Lung (tissue), 12 donors: ENCODE measurements around the gene DEFB123. TPM values are rescaled to one million over a fixed set of nuclear protein-coding genes. Genes with fewer than 3 reads are reported as not detected.
A peak's percentile ranks its signal among the peaks of the same experiment; 100 is the strongest.

Experiments used
- ATAC-seq: fragments of 200-7000 bp; cut with Tn5 transposase; one replicate; pipeline ENCODE4 v1.9.1; 2020; ENCODE audit warnings: moderate number of reproducible peaks; ENCODE audit not compliant: insufficient read depth, low FRiP score
- DNase-seq, 3 donors: peaks; one replicate each; pipeline ENCODE4 v3.0.0-alpha.2; 2013 to 2017
- H3K27ac ChIP-seq, 2 donors: one replicate each; pipeline ENCODE4 v1.5.1; 2013; ENCODE audit warnings: mild to moderate bottlenecking in 2 of 2, moderate library complexity in 2 of 2, control low read depth in 1 of 2, inconsistent platforms in 1 of 2, low read depth in 1 of 2, low read length in 1 of 2
- H3K27me3 ChIP-seq, 3 donors: one replicate each; pipeline ENCODE4 v1.5.1; 2013; ENCODE audit warnings: low read length in 2 of 3; ENCODE audit not compliant: control insufficient read depth in 3 of 3, insufficient read depth in 3 of 3
- H3K36me3 ChIP-seq, 4 donors: one replicate each; pipeline ENCODE4 v1.5.1; 2013; ENCODE audit warnings: low read length in 4 of 4, mild to moderate bottlenecking in 1 of 4, moderate library complexity in 1 of 4; ENCODE audit not compliant: control insufficient read depth in 4 of 4, insufficient read depth in 4 of 4
- H3K4me1 ChIP-seq, 5 donors: one replicate each; pipeline ENCODE4 v1.5.1; 2013; ENCODE audit warnings: low read length in 5 of 5, mild to moderate bottlenecking in 2 of 5, moderate library complexity in 1 of 5; ENCODE audit not compliant: control insufficient read depth in 5 of 5, insufficient read depth in 5 of 5
- H3K4me3 ChIP-seq: one replicate; pipeline ENCODE4 v1.5.1; 2013; ENCODE audit warnings: mild to moderate bottlenecking, control low read depth, moderate library complexity
- H3K9ac ChIP-seq, 2 donors: one replicate each; pipeline ENCODE4 v1.5.1; 2013; ENCODE audit warnings: low read length in 2 of 2, control low read depth in 1 of 2; ENCODE audit not compliant: insufficient read depth in 1 of 2
- H3K9me3 ChIP-seq, 4 donors: one replicate each; pipeline ENCODE4 v1.5.1; 2013; ENCODE audit warnings: low read length in 3 of 4, mild to moderate bottlenecking in 1 of 4, moderate library complexity in 1 of 4; ENCODE audit not compliant: control insufficient read depth in 4 of 4, insufficient read depth in 3 of 4
- CTCF ChIP-seq: IDR thresholded peaks from 2 replicates; pipeline ENCODE4 v1.5.1; 2012; ENCODE audit warnings: mild to moderate bottlenecking; ENCODE audit errors: control extremely low read depth, extremely low read depth
- WGBS, 2 donors: extraction: QIAGEN DNeasy Blood & Tissue Kit; methylation state at CpG; one replicate each; pipeline ENCODE4 v1.1.7; 2013; 5-methylcytosine and 5-hydroxymethylcytosine counted together
- polyA plus RNA-seq, 2 donors: library from polyadenylated mRNA; stranded (reverse); fragments of 200-250 nt; gene quantifications; one replicate each; pipeline ENCODE4 v1.2.1, GENCODE V29; 2013
- total RNA-seq, 2 donors: library from RNA; depleted of rRNA in 1 of 2; stranded (reverse); fragments of >200 nt in 1 of 2; gene quantifications; one replicate each; pipeline ENCODE4 v1.2.1, GENCODE V29; 2014 to 2021
- donor health status: control.
- donor health status: control.
- donor health status: Bipolar disorder and iron deficiency.
- donor health status: healthy.
- donor health status: DM: yes; HTN: yes; CAD: no.

DEFB123 gene
- total and polyA plus RNA-seq, 4 donors: not detected

DNA sequence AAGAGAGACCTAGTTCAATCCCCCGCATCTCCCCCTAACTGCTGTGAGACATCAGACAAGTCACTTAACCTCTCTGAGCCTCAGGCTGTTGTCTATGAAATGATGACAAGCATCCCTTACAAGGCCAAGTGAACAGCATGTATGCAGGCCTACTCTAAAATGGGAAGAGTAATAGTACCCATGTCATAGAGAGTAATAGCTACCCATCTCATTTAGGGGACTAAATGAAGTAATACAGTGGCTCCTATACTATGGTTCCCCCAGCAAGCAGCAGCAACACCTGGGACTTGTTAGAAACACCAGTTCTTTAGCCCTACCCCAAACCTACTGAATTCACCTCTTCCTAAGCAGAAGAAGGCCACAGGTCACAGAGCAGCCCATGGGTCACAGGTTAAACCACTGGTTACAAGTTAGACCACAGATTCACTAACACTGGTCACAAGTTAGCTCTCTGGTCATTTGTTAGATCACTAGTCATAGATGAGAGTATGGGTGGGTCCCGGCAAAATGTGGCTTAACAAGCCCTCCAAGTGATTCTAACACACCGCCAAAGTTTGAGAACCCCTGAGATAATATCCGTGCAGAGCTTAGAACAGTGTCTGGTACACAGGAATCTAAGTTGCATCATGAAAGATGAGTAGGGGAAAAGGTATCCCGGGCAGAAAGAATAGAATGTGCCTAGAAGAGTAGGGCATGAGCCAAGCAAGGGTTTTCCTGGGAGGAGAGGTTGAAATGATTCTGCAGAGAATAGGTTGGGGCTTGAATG is 33.1 kb downstream of the DEFB123 start:
- DNase-seq (no peak), ATAC-seq (no peak)
- Histone ChIP-seq H3K27me3 (peaks cover 0 to 10% (median 0%) of the 10 kb centered on the region in 3 donors), H3K36me3 (no peaks in the 10 kb centered on the region), H3K4me1 (peaks cover 0 to 16% (median 3%) of the 10 kb centered on the region in 5 donors), H3K4me3 (no peak overlapping the region), H3K9ac (no peak overlapping the region), H3K27ac (no peak overlapping the region), H3K9me3 (peaks cover 0 to 4% (median 0%) of the 10 kb centered on the region in 4 donors)
- no peak for TF ChIP-seq CTCF
- 77 to 87% methylated on average over 5 of the region's 5 CpGs for WGBS, 2 donors

GRCh38 chr20:31474097-31474436 is 33.6 kb downstream of the DEFB123 start:
- Histone ChIP-seq H3K4me3 (no peak overlapping the region), H3K27ac (no peak overlapping the region), H3K9ac (no peak overlapping the region), H3K27me3 (peaks cover 0 to 10% (median 0%) of the 10 kb centered on the region in 3 donors), H3K9me3 (peaks cover 0 to 4% (median 0%) of the 10 kb centered on the region in 4 donors), H3K4me1 (peaks cover 0 to 16% (median 3%) of the 10 kb centered on the region in 5 donors), H3K36me3 (no peaks in the 10 kb centered on the region)
- no peak for TF ChIP-seq CTCF
- 58 to 70% methylated on average over 2 of the region's 2 CpGs for WGBS, 2 donors
- ATAC-seq: no peak
- no peak for DNase-seq

DNA sequence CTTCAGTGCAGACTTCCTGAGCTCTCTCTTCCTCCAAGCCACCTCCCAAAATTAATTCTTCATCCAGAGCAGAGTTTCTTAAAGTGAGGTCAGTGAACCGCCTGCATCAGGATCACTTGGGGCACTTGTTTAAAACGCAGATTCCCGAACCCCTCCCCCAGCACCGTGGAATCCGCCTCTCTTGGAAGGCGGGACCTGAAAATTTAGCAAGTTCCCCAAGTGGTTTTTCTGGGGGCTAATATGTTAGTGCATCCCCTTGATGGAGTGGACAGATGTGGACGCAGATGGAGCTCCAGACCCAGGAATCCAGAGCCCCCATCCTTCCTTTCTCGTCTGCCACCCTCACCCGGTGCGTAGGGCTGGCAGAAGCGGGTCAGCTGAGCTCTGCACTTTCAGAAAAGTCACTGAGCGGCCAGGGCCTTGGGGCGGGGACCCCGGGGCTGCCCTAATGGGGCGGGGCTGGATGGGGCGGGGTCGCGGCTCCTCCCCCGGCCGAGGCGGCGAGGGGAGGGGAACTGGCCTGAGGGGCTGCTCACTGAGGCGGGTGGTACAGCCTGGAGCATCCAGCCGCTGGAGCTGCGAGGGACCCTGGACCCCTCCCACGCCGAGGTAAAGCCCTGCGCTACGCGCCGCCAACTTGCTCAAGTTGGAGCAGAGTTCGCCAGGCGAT is 34.5 kb downstream of the DEFB123 start, which contains the start of the genes DEFB124 and REM1:
Gene DEFB124, minus strand, starts transcription at position 370 of the 670 bp plus-strand sequence. CDS start 2,114 bp downstream, outside the sequence.
Gene REM1, plus strand, starts transcription at position 531 of the 670 bp plus-strand sequence. CDS start 1,158 bp downstream, outside the sequence.
- TF ChIP-seq CTCF: no peak
- no peak within 1 kb of the TSS for H3K27ac ChIP-seq

More for the DNA sequence above, 34.5 kb downstream of the DEFB123 start, which contains the start of the genes DEFB124 and REM1:
- Histone ChIP-seq H3K9me3 (peaks cover 0 to 4% (median 0%) of the 10 kb centered on the region in 4 donors), H3K9ac (peak within 1 kb of the TSS; percentile 49 to 60), H3K27me3 (peaks cover 0 to 10% (median 0%) of the 10 kb centered on the region in 3 donors), H3K4me3 (no peak within 1 kb of the TSS), H3K36me3 (no peaks in the 10 kb centered on the region), H3K4me1 (peaks cover 0 to 16% (median 3%) of the 10 kb centered on the region in 5 donors)
- WGBS, 2 donors: 3 to 4% methylated on average over 33 of the region's 33 CpGs
- ATAC-seq (no peak), DNase-seq (peak; percentile 58 to 73 (median 62))
